VCaP (cell line): ENCODE data around the gene ATXN1.

Source experiments
- H3K27ac ChIP-seq: fragments of 450-650 bp; 2 replicates; pipeline ENCODE4 v1.5.1; 2017
- TF ChIP-seq, protein P1 (sequence below): fragments of 450-650 bp; conservative IDR thresholded peaks from 2 replicates; pipeline ENCODE4 v1.5.1; 2017; ENCODE audit warnings: mild to moderate bottlenecking, moderate library complexity

The ATXN1 gene

DNA sequence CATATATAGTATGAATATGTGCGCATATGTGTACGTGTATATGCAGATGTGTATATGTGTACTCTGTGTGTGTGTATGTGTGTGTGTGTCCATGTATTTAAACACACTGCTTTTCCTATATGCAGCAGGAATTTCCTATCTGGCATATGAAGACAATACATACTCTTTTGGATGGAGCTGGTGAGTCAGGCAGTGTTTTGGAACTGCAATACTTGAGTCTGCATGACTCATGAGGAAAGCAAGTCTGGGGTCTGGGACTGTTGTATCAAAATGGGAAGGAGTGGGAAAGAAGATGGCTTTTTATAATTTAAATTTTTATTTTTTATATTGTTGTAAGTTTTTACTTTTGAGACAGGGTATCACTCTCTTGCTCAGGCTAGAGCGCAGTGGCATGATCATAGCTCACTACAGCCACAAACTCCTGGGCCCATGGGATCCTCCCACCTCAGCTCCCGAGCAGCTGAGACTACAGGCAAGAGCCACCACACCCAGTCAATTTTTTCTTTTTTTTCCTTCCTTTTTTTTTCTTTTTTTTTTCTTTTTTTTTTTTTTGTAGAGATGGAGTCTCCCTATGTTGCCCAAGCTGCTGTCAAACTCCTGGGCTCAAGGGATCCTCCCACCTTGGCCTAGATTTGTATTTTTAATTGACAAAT lies 72.2 kb downstream of the ATXN1 start:
- H3K27ac ChIP-seq = no peak overlapping the region
- TF ChIP-seq, protein P1, sequence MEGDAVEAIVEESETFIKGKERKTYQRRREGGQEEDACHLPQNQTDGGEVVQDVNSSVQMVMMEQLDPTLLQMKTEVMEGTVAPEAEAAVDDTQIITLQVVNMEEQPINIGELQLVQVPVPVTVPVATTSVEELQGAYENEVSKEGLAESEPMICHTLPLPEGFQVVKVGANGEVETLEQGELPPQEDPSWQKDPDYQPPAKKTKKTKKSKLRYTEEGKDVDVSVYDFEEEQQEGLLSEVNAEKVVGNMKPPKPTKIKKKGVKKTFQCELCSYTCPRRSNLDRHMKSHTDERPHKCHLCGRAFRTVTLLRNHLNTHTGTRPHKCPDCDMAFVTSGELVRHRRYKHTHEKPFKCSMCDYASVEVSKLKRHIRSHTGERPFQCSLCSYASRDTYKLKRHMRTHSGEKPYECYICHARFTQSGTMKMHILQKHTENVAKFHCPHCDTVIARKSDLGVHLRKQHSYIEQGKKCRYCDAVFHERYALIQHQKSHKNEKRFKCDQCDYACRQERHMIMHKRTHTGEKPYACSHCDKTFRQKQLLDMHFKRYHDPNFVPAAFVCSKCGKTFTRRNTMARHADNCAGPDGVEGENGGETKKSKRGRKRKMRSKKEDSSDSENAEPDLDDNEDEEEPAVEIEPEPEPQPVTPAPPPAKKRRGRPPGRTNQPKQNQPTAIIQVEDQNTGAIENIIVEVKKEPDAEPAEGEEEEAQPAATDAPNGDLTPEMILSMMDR = no peak

DNA sequence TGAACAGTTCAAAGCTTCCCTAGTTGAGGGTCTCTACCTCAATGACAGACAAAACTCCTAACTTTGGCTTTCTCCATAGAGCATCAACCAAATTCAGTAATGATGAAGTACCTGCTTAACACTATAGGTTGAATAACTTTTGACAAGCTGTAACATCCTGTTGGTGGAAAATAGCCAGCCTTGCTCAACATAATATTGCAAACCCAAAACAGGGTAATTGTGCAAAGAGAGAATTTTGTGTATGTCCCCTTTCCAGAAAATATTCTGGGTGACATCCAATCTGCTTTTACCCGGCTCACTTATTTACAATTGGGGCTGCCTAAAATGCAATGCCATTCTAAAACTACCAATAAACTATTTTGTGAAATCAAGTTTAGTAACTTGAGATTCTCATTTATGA lies 72.8 kb downstream of the ATXN1 start:
- TF ChIP-seq, protein P1 = no peak
- no peak overlapping the region for H3K27ac ChIP-seq

DNA sequence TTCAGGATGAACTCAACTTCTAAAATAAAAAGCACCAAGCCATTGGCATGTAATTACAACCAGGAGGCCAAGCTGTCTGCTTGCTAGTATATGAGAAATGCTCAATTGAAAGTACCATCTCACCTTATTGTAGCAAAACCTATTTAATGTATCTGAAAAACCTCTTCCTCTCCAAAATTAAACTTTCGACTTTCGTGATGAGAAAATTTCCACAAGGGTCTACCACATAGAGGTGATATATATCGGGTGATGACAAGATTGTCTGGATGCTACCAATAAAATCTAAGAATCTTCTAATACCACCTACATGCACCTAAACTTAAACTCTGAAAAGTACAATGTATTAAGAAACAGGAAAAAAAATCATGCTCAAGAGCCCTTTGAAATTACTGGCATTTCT lies 74.2 kb downstream of the ATXN1 start:
- TF ChIP-seq, protein P1 = no peak
- no peak overlapping the region for H3K27ac ChIP-seq

DNA sequence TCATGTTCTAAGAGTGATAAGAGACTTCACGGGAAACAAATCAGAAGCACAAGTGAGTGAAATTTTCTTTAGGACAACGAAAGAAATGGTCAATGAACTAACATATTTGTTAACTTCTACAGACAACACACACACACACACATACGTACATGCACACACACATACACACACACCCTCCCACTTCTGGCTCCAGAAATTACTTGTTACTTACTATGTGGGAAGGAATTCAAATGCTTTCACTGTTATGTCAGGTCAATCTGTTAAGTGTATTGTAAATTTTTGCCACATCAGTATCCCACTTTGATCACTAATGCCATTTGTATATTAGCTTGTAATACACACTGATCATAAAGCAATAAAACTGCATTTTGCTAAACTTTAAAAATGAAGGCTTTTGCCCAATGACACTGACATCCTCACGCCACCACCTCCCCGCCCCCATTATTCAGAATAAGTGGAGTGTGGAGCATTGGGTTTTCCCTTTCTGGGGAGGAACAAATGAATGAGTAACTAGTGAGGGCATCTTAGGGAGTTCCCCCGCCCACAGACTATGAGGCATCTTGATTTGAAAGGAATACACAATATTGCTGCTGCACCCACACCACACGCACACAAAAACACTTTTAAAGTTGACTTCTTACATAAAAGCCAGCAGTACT lies 76.2 kb downstream of the ATXN1 start:
- no peak overlapping the region for H3K27ac ChIP-seq
- TF ChIP-seq, protein P1 = no peak

DNA sequence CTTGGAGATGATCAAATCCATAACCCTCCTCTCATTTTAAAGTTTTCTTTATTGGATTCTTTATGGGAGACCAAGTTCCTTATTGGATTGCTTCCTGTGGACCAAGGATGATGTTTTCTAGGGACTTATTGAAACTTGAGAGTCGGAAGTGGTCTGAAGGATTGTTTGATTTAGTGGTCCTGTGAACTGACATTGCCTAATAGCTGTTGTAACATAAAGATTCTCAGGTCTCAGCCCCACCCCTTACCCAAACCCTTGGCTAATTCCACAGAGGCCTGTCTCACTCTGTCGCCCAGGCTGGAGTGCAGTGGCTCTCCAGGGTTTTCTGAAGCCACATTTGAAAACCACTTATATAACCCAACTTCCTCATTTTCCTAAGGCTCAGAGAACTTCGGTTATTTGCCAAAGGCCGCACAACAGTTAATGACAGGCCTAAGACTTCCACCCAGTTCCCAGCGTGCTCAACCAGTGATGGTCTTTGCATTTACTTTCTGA lies 77.0 kb downstream of the ATXN1 start:
- H3K27ac ChIP-seq = no peak overlapping the region
- TF ChIP-seq, protein P1 = no peak

DNA sequence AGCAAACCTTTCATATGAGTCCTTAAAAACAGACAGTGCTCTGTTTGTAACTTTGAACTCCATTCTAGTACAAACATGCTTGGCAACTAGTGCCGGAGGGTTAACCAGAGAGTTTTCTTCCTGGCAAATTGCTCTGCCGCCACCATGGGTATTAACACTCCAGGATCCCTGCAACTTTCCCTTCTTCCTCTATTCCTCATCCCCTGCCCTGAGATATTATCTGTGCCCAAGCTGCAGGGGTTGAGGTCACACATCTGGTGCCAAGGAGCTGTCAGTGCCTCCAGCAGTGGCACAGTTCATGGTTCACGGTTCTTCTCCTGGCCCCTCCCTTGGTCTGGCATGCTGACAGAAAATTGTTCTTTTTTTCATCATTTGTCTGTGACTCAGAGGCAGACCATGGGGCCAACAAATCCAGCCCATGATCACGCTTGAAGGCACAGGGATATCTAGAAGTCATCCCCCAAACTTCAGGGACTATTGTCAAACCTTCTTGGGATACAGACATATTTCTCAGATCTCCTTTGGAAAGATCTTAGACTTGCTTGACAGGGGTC lies 77.5 kb downstream of the ATXN1 start:
- TF ChIP-seq, protein P1 = no peak
- H3K27ac ChIP-seq = no peak overlapping the region

DNA sequence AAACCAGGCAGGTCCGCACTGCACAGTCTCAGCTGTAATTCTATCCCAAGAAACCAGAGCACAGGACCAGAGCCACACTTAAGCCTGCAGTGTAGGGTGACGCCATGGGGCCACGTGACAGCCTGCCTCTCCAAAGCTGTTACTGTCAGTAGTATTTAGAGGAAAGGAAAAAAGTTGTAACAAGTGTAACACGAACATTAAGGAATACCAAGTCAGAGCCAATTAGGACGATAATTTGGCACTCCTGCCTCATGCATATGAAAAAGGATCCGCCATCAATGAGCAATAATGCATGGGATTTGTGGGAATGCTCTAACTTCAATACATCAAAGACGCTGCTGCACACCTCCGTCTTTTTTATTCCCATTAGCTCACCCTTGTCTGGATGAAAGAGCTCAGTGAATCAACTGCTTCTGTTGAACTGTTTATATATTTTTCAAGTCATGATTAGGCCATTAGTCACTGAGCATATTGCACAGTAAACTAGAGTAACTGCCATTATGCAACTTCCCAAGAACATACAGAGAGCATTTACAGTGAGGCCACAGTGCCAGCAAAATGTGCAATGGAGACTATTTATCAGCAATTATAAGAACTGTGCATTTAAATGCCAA lies 79.9 kb downstream of the ATXN1 start:
- TF ChIP-seq, protein P1 = no peak
- no peak overlapping the region for H3K27ac ChIP-seq
